Central memory CD8-positive, alpha-beta T cell (primary cell): ENCODE data around the gene LMO7.

Experiments
- ATAC-seq: fragments of 150-1000 bp; cut with Tn5 transposase; replicated peaks from 2 replicates; pipeline ENCODE4 v1.10.0; 2022; ENCODE audit warnings: mild to moderate bottlenecking, moderate FRiP score, moderate number of reproducible peaks; ENCODE audit not compliant: poor library complexity, severe bottlenecking; ENCODE audit errors: extremely low read depth
- DNase-seq, 2 donors: peaks; one replicate each; pipeline ENCODE4 v3.0.0; 2021; ENCODE audit warnings: low spot score in 2 of 2
- H3K27ac Mint-ChIP-seq: one replicate; pipeline ENCODE4 v1.8.0; 2022; ENCODE audit warnings: low read depth, mild to moderate bottlenecking, moderate library complexity, mixed read lengths
- H3K27me3 Mint-ChIP-seq: one replicate; pipeline ENCODE4 v1.8.0; 2022; ENCODE audit warnings: mixed read lengths
- H3K36me3 Mint-ChIP-seq: one replicate; pipeline ENCODE4 v1.8.0; 2022; ENCODE audit warnings: mild to moderate bottlenecking, moderate library complexity, mixed read lengths; ENCODE audit not compliant: insufficient read depth
- H3K4me1 Mint-ChIP-seq: one replicate; pipeline ENCODE4 v1.8.0; 2022; ENCODE audit warnings: mixed read lengths
- H3K4me3 Mint-ChIP-seq: one replicate; pipeline ENCODE4 v1.8.0; 2022; ENCODE audit warnings: mild to moderate bottlenecking, moderate library complexity, mixed read lengths
- H3K9me3 Mint-ChIP-seq: one replicate; pipeline ENCODE4 v1.8.0; 2022; ENCODE audit warnings: mixed read lengths

The LMO7 gene

DNA sequence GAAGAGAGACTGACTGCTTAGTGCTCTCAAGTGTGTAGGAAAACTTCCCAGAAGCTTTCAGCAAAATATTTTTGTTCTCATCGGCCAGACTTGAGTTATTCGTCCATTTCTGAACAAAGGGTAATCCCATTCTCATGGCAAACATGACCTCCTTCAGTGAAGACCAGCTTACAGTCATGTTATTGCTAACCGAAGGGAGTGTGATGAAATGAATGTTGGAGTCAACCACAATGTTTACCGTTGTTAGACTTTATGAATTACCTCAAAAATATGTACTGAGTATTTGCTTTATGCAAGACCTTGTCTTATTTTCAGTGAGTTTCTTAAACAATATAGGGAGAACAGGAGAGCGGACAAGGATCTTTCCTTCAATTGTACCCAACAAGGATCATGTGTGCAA lies 228.6 kb downstream of the LMO7 start:
- Mint-ChIP-seq H3K36me3 (no peaks in the 10 kb centered on the region), H3K4me3 (no peak overlapping the region), H3K4me1 (no peaks in the 10 kb centered on the region), H3K27me3 (peaks cover 4% of the 10 kb centered on the region), H3K27ac (no peak overlapping the region), H3K9me3 (no peaks in the 10 kb centered on the region)
- DNase-seq (no peak), ATAC-seq (no peak)

DNA sequence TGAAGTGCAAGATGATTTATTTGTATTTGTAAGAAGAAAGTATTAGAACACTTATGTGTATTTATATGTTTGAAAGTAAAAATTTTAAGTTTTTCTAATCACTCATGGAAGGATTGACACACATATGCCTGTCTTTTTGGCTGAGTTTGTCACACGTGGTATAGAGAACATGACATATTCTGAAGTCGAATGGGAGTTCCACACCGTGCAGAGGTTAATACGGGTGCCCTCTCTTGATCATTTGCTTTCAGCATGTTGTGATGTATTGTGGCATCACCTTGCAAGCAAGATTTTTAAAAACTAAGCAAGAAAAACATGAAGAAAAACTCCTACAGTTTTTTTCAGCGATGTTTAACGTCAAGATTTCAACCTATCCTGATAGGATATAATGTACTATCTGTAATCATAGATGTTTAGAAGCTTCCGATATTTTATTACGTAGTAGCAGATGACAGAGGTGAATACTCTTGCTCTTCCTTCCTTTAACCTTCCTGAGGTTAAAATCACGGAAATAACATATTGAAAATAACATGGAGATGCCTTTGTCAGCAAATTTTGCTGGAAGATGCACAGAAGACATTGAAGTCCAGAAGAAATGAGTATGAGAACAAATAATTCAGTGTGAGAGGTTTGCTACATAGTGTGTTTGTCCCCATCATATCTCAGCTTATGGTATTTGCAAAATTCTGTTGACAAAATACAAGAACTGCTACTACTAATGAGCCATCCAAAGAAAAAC lies 231.4 kb downstream of the LMO7 start:
- Mint-ChIP-seq H3K27me3 (peaks cover 20% of the 10 kb centered on the region), H3K4me3 (no peak overlapping the region), H3K27ac (no peak overlapping the region), H3K4me1 (peaks cover 5% of the 10 kb centered on the region), H3K9me3 (no peaks in the 10 kb centered on the region), H3K36me3 (peaks cover 3% of the 10 kb centered on the region)
- ATAC-seq (no peak), DNase-seq (no peak)

DNA sequence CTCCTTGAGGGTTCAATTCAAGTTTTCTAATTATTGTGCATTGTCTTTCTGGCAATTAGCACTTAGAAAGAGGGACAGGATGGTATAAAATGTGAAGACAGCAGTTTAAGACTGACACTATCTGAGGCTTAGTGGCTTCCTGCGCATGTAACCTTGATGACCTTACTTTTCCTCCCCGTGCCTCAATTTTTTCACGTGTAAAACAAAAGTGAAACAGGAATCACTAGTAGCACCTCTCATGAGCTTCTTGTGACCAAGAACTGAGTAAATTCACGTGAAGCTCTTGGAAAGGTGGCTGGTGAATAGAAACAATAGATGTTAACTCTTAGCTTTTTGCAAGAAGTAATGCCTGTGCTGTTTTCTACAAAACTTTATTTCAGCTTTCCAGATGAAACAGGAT lies 233.9 kb downstream of the LMO7 start:
- ATAC-seq = peak; percentile 82

DNA sequence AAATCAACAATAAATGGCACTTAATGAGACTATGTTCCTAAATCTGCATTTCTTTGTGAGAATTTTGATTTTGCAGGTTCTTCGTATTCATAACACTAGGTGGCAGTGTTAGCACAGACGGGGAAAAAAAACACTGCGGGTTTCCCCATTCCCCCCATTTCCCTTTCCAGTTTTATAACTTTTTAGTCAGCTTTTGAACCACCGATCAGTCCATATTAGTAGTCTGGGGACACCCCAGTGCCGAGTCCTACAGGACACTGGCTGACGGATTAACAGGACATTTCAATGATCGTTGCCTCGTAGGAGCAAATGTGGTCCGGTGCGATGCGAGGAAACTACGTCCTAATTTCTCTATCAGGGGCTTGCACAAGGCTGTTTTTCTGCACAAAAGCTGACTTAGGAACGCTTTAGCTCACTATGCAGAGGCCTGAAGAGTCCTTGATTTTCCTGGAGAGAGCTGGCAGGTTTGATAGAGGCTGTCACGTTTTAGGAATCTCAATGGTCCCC lies 234.3 kb downstream of the LMO7 start:
- ATAC-seq = peak; percentile 34
- Mint-ChIP-seq H3K27ac (peak overlapping the region; percentile 33), H3K27me3 (peaks cover 20% of the 10 kb centered on the region), H3K9me3 (no peaks in the 10 kb centered on the region), H3K36me3 (peaks cover 3% of the 10 kb centered on the region), H3K4me1 (peaks cover 5% of the 10 kb centered on the region), H3K4me3 (peak overlapping the region; percentile 64)
- no peak for DNase-seq

More for the DNA sequence above, 233.9 kb downstream of the LMO7 start:
- Mint-ChIP-seq H3K4me1 (peaks cover 5% of the 10 kb centered on the region), H3K4me3 (peak overlapping the region; percentile 64), H3K27ac (peak overlapping the region; percentile 33), H3K9me3 (no peaks in the 10 kb centered on the region), H3K27me3 (peaks cover 20% of the 10 kb centered on the region), H3K36me3 (peaks cover 3% of the 10 kb centered on the region)
- DNase-seq = no peak

DNA sequence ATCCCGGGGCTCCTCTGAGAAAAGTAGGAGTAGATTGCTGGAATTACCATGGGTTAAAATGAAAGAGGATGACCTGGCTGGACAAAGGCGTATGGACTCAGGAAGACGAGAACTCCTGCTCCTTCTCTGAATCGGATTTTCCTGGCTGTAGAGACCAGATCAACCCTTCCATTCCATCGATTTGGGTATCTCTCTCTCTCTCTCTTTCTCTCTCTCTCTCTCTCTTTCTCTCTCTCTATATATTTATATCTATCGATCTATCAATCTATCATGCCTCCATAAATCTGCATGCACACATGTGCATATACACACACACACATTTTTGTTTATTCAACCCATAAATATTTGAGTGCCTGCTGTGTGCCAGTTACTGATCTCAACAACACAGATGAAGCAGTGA lies 234.9 kb downstream of the LMO7 start:
- Mint-ChIP-seq H3K9me3 (no peaks in the 10 kb centered on the region), H3K36me3 (peaks cover 3% of the 10 kb centered on the region), H3K27me3 (peaks cover 20% of the 10 kb centered on the region), H3K4me3 (peak overlapping the region; percentile 64), H3K4me1 (peaks cover 5% of the 10 kb centered on the region), H3K27ac (no peak overlapping the region)
- no peak for ATAC-seq
- DNase-seq = no peak

DNA sequence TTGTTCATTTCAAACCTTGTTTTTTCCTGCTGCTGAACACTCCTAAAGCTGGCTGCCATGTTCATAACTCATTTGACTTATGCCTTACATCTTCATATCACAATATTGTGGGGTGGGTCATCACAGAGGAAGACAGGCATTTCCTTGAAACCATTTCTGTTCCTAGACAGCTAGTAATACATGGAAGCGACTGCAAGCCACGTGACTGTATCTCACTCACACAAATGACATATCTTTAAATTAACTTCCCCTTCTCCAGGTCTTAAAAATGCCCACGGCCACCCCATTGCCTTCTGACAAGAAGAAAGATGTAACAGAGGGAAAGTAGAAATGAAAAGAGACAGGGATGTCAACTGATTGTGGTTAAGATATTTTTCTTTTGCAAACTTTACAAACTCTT lies 236.8 kb downstream of the LMO7 start:
- peaks cover 5% of the 10 kb centered on the region for H3K4me1 Mint-ChIP-seq
- H3K4me3 Mint-ChIP-seq = no peak overlapping the region
- no peak overlapping the region for H3K27ac Mint-ChIP-seq
- DNase-seq (no peak), ATAC-seq (no peak)
- H3K27me3 Mint-ChIP-seq = peaks cover 31% of the 10 kb centered on the region
- H3K36me3 Mint-ChIP-seq = peaks cover 3% of the 10 kb centered on the region
- no peaks in the 10 kb centered on the region for H3K9me3 Mint-ChIP-seq

DNA sequence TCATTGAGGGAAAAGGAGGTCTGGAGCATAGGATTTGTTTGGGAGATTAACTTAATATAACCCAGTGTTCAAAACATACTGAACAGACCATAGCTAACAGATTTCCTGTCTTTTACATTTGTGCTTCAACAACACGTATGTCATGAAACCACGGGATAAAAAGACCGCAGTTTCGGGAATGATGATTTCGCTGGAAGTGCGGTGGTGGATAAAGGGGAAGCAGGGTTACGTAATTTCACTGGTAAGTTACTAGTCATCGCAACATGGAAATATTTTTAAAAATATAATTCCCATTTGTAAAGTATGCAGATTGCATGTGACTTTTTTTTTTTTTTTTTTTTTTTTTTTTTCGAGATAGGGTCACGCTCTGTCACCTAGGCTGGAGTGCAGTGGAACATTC lies 237.4 kb downstream of the LMO7 start:
- DNase-seq = no peak
- no peak for ATAC-seq
- H3K9me3 Mint-ChIP-seq = no peaks in the 10 kb centered on the region
- no peak overlapping the region for H3K27ac Mint-ChIP-seq
- peaks cover 32% of the 10 kb centered on the region for H3K27me3 Mint-ChIP-seq
- H3K4me3 Mint-ChIP-seq = no peak overlapping the region
- peaks cover 5% of the 10 kb centered on the region for H3K4me1 Mint-ChIP-seq
- peaks cover 3% of the 10 kb centered on the region for H3K36me3 Mint-ChIP-seq

DNA sequence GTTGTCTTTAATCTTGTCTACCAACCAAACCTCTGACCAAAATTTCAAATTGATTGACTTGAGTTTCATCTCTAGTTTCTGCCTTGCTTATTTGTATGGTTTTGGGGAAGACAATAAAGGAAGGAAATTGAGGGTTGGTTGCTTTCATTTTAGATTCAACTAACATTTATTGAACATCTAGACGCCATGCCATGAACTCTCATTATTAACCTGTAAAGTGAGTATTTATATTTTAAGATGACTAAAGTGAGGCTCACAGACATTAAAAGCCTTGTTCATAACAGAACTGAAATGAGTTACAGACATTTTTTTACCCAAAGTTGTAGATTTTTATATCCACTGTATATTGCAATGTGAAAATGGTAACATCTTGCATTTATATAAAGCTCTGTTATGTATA lies 239.3 kb downstream of the LMO7 start:
- Mint-ChIP-seq H3K4me1 (peaks cover 5% of the 10 kb centered on the region), H3K9me3 (no peaks in the 10 kb centered on the region), H3K4me3 (no peak overlapping the region), H3K27me3 (peaks cover 23% of the 10 kb centered on the region), H3K36me3 (no peaks in the 10 kb centered on the region), H3K27ac (no peak overlapping the region)
- no peak for ATAC-seq
- DNase-seq = no peak

DNA sequence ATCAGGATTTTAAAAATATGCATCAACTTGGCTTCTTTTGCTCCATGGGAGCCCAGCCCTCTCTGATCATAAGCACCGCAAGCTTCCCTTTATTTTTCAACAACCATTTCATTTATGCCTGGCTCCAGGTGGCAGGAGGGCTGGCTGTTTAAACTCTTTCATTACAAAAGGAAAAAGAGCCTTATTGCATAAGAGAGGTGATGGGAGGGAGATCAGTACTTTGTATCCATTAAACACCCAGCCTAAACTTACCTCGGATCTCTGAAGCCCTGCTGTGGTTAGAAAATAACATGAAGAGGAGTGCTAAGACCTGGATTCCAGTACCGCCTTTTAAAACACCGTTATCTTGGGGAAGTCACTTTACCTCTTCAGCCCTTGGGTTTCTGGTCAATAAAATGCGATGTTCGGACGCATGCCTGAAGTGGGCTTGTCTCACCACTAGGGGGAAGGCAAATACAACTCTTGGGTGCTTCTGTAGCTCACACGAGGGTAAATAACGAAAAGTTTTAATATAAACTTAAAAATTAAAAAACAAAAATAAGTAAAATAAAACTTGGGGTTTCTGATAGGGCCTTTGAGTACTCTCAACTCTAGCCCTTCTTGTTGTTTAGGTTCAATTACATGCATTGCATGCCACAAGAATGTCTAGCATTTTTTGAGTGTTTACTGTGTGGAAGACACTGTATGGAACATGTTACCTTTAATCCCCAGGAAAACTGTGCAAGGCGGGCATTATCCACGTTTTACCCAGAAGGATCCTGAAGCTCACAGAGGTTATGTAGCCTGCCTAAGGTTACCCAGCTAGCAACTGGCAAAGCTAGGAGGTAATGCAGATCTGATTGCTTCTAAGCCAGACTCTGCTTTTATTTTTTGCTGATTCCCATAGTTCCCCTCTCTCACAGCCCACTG lies 240.3 kb downstream of the LMO7 start:
- Mint-ChIP-seq H3K4me3 (no peak overlapping the region), H3K27ac (no peak overlapping the region), H3K27me3 (peaks cover 16% of the 10 kb centered on the region), H3K36me3 (no peaks in the 10 kb centered on the region), H3K9me3 (no peaks in the 10 kb centered on the region), H3K4me1 (peaks cover under 1% of the 10 kb centered on the region)
- ATAC-seq (peak; percentile 73), DNase-seq (peak; percentile 17 to 18)

DNA sequence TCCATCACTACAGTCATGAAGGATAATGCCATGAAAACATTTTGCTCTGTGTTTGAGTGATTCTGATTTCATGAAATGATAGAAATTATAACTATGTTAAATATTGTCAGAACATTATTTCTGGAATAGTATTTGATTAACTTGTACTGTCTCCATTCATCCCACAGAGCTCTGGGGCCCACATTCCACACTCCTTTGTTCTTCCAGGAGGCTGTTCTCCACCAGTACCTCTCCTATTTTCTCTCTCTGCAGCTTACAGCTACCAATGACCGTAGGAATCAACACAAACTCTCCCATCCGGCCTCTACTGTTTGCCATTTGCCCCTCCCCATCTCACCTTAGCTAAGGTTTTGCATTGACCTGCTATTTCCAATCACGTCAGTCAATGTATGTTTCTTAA lies 240.9 kb downstream of the LMO7 start:
- H3K27ac Mint-ChIP-seq = no peak overlapping the region
- DNase-seq = no peak
- H3K36me3 Mint-ChIP-seq = no peaks in the 10 kb centered on the region
- H3K27me3 Mint-ChIP-seq = peaks cover 12% of the 10 kb centered on the region
- ATAC-seq = no peak
- no peak overlapping the region for H3K4me3 Mint-ChIP-seq
- H3K4me1 Mint-ChIP-seq = no peaks in the 10 kb centered on the region
- H3K9me3 Mint-ChIP-seq = no peaks in the 10 kb centered on the region

DNA sequence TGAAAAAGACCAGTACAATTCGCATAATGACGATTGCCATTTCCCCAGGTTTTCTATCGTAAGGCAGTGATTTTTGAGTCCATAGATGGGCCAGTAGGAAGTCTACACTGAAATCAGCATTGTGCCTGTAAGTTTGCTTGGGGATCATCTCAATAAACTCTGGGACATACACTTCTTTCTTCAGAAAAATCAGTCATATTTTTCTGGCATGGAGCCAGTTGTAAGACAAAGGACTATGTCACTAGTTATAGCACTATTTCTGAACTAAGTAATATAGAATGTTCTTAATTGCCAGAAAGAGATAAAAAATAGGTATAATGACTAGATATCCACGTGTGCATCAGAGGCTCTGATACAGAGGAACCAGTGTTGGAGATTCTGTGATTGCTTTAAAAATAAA lies 243.5 kb downstream of the LMO7 start:
- no peaks in the 10 kb centered on the region for H3K9me3 Mint-ChIP-seq
- no peaks in the 10 kb centered on the region for H3K4me1 Mint-ChIP-seq
- H3K36me3 Mint-ChIP-seq = no peaks in the 10 kb centered on the region
- H3K4me3 Mint-ChIP-seq = no peak overlapping the region
- DNase-seq = no peak
- H3K27ac Mint-ChIP-seq = no peak overlapping the region
- peaks cover 12% of the 10 kb centered on the region for H3K27me3 Mint-ChIP-seq
- no peak for ATAC-seq

DNA sequence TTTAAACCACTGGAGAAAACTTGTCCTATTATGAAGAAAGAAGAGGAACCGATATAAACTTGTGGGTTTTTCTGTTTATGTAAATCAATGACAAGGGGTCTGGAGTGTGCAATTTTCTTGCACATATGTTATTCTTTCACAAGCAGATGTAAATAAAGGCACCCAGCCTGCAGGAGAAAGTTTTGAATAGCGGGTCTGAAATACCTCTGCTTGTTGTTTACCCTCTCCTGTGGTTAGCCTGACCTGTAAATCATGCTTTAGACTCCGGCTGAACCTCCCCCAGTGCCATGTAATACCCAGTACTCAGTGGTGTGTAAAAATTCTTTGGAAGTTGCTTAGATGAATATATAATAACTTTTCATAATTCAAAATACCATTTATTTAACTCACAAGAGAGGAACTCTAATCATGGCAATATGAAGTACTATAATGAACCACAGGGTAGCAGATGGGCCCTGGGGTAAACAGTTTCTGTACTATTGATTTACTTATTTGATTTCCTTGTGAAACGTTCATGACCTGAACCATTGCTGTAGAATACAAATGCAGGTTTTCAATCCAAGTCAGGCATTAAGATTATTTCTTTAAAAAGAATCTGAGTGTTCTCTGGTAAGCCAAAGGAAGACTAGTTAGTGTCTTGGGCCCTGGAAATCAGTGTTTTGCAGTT lies 245.1 kb downstream of the LMO7 start:
- DNase-seq (no peak), ATAC-seq (no peak)
- Mint-ChIP-seq H3K4me1 (no peaks in the 10 kb centered on the region), H3K27ac (no peak overlapping the region), H3K36me3 (no peaks in the 10 kb centered on the region), H3K9me3 (no peaks in the 10 kb centered on the region), H3K4me3 (no peak overlapping the region), H3K27me3 (peaks cover 23% of the 10 kb centered on the region)
